ENCODE measurements around the gene EIF4G1. TPM values are rescaled to one million over a fixed set of nuclear protein-coding genes. Genes with fewer than 3 reads are reported as not detected.

The EIF4G1 gene
- total RNA-seq, 1 donor from 2014 or later, result 381 TPM

DNA sequence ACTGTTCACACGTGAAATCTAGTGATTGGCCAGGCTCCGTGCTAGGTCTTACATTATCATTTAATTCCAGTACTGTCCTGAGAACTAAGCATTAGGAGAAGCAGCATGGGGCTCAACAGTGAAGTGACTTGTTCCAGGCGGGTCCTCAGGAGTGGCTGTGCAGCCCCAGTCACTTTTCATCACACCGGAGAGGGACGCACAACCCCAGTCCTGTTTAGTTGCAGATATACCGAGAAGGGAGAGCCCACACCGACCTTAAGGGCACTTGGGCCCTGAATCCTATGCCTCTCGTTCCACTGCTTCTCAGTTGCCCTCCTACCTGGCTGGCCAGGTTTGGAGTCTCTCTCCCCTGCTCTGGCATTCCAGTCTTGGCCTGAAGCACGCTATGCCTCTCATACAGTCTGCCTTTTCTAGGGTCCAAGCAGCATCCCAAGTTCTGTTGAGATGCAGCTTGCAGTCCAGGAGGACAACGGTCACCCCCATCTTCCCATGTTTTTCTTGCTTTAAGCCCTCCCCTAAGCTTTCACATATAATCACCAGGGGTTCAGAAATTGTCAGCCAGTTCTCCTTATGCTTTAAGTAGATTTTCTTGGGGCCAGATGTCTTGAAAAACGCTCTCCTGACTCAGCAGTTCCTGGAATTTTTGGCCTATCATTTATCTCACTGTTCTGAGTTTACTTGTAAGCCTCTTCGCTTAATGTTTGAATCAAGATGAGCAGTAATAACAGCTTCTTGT is 33.1 kb downstream of the EIF4G1 start:
- TF ChIP-seq, protein P1, sequence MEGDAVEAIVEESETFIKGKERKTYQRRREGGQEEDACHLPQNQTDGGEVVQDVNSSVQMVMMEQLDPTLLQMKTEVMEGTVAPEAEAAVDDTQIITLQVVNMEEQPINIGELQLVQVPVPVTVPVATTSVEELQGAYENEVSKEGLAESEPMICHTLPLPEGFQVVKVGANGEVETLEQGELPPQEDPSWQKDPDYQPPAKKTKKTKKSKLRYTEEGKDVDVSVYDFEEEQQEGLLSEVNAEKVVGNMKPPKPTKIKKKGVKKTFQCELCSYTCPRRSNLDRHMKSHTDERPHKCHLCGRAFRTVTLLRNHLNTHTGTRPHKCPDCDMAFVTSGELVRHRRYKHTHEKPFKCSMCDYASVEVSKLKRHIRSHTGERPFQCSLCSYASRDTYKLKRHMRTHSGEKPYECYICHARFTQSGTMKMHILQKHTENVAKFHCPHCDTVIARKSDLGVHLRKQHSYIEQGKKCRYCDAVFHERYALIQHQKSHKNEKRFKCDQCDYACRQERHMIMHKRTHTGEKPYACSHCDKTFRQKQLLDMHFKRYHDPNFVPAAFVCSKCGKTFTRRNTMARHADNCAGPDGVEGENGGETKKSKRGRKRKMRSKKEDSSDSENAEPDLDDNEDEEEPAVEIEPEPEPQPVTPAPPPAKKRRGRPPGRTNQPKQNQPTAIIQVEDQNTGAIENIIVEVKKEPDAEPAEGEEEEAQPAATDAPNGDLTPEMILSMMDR (IDR thresholded peaks at IDR 0.05; ENCODE audit: insufficient read depth, low read length, poor library complexity, severe bottlenecking), result no peak
- peaks cover 3% of the 10 kb centered on the region for H3K36me3 ChIP-seq (ENCODE audit: control insufficient read depth, insufficient read depth, low read length)
- no peak for DNase-seq (ENCODE audit: low read depth)
- H3K4me3 ChIP-seq (ENCODE audit: low read depth, low read length), result no peak overlapping the region
- no peaks in the 10 kb centered on the region for H3K27me3 ChIP-seq (ENCODE audit: control insufficient read depth, insufficient read depth, low read length)

DNA sequence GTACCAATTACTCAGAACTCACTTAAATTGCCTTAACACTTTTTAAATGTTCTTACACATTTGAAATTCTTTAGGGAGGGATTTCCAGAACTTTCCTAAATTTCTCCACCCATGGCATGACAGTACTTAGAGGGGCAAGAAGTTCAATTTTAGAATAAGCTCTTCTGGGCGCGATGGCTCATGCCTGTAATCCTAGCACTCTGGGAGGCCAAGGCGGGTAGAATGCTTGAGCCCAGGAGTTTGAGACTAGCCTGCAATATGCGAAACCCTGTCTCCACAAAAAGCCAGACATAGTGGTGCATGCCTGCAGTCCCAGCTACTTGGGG is 33.6 kb downstream of the EIF4G1 start:
- Histone ChIP-seq H3K4me3 (ENCODE audit: low read depth, low read length) (no peak overlapping the region), H3K27me3 (ENCODE audit: control insufficient read depth, insufficient read depth, low read length) (no peaks in the 10 kb centered on the region), H3K36me3 (ENCODE audit: control insufficient read depth, insufficient read depth, low read length) (peaks cover 3% of the 10 kb centered on the region)
- TF ChIP-seq, protein P1 (IDR thresholded peaks at IDR 0.05; ENCODE audit: insufficient read depth, low read length, poor library complexity, severe bottlenecking), result no peak
- no peak for DNase-seq (ENCODE audit: low read depth)

DNA sequence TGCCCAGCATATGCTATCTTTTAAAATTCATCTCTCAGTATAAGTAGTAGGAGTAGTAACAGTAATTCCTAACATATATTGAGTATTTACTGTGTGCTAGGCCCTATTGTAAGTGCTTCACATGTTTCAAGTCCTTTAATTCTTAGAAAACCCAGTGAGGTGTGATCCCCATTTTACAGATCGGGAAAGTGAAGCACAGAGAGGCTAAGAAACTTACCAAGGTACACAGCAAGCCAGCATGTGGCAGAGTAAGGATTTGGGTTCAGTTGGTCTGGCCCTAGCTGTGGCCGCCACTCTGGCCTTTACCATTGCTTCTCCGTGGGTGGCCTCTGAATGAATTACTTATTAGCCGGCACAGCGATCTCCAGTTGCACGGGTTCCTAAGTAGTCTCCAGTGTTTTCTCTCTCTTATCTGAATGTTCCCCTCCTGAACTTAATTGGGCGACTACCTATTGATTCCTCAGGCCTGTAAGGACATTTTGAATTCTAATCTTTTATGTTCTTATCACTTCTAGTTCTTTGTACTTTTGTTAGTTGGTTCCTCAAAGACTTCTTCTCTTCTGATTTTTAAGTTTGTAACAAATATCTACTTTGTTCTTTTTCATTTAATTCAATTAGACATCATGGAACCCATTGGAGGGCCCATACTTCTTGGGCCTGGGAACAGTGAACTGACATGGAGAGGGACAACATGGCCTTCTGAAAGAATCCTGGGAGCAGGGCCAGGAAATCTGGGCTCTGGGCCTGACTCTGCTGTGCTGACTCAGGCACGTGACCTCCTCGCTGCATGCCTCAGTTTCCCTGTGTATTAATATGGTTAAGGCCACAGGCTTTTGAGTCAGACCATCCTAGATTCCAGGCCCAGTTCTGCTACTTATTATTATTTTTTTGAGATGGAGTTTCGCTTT is 35.4 kb downstream of the EIF4G1 start:
- Histone ChIP-seq H3K36me3 (ENCODE audit: control insufficient read depth, insufficient read depth, low read length) (peaks cover 2% of the 10 kb centered on the region), H3K4me3 (ENCODE audit: low read depth, low read length) (no peak overlapping the region), H3K27me3 (ENCODE audit: control insufficient read depth, insufficient read depth, low read length) (no peaks in the 10 kb centered on the region)
- DNase-seq (ENCODE audit: low read depth), result no peak
- TF ChIP-seq, protein P1 (IDR thresholded peaks at IDR 0.05; ENCODE audit: insufficient read depth, low read length, poor library complexity, severe bottlenecking), result no peak

DNA sequence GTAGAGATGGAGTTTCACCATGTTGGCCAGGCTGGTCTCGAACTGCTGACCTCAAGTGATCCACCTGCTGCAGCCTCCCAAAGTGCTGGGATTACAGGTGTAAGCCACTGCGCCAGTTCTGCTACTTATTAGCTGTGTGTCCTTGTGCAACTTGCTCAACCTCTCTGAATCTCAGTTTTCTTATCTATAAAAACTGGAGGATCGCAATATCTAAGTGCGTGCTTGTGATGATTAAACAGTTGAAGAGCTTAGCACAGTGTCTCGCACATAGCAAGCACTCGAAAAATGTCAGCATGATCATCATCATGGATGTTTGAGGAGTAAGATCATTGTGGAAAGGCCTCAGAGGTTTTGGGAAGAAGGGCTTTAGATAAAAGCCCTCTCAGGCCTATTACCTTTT is 36.2 kb downstream of the EIF4G1 start:
- TF ChIP-seq, protein P1 (IDR thresholded peaks at IDR 0.05; ENCODE audit: insufficient read depth, low read length, poor library complexity, severe bottlenecking), result no peak
- Histone ChIP-seq H3K4me3 (ENCODE audit: low read depth, low read length) (no peak overlapping the region), H3K36me3 (ENCODE audit: control insufficient read depth, insufficient read depth, low read length) (peaks cover 1% of the 10 kb centered on the region), H3K27me3 (ENCODE audit: control insufficient read depth, insufficient read depth, low read length) (no peaks in the 10 kb centered on the region)
- DNase-seq (ENCODE audit: low read depth), result no peak

DNA sequence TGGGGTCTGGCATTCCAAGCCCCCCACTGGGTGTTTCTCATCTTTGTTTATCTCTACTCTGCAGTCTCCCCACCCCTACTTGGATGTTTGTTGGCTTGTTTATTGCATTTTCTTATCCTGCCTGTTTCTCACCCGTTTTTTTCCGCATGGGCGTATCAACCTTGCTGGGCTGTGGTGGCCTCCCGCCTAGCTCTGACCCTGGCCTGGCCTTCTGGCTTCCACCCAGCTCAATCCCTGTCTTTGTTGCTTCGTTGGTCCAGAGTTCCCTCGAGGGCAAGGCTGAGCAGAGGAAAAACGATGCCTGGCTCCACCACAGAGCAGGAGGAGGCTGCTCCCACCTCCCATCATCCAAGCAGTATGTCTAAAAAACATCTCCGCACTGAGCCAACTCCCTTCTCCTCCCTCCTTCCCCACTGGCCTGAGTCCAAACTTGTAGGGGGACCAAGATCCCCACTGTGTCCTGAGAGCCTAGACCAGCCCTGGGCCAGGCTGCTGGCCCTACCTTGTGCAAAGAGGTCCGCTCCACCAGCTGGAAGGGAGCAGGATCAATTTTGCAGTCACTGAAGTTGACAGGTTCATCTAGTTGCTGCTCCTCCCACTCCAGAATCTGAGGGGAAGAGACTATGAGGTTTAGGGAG is 37.2 kb downstream of the EIF4G1 start:
- Histone ChIP-seq H3K4me3 (ENCODE audit: low read depth, low read length) (no peak overlapping the region), H3K27me3 (ENCODE audit: control insufficient read depth, insufficient read depth, low read length) (no peaks in the 10 kb centered on the region), H3K36me3 (ENCODE audit: control insufficient read depth, insufficient read depth, low read length) (peaks cover 1% of the 10 kb centered on the region)
- TF ChIP-seq, protein P1 (IDR thresholded peaks at IDR 0.05; ENCODE audit: insufficient read depth, low read length, poor library complexity, severe bottlenecking), result no peak
- DNase-seq (ENCODE audit: low read depth), result no peak
